Measurements from ENCODE around the gene NFAM1. TPM values are rescaled to one million over a fixed set of nuclear protein-coding genes. Genes with fewer than 3 reads are reported as not detected.

The NFAM1 gene
- total RNA-seq (0.16 and 0.53 TPM in 2 replicates), polyA plus RNA-seq (0.15 and 1.0 TPM in 2 replicates)

- no peaks in the 10 kb centered on the region for H3K9me2 ChIP-seq (replicated peaks; ENCODE audit: insufficient read depth)
- TF ChIP-seq EZH2phosphoT487 (IDR thresholded peaks at IDR 0.05; ENCODE audit: low read depth, severe bottlenecking, unreplicated experiment) (no peak), EZH2 (IDR thresholded peaks at IDR 0.05; ENCODE audit: borderline replicate concordance) (no peak), CTCF (IDR thresholded peaks at IDR 0.05; ENCODE audit: poor library complexity) (no peak)
- H3K36me3 ChIP-seq (replicated peaks; ENCODE audit: insufficient read depth, low read depth), result no peaks in the 10 kb centered on the region
- peaks cover 32% of the 10 kb centered on the region for H3K4me1 ChIP-seq (ENCODE audit: insufficient read depth)
- no peak for DNase-seq (ENCODE audit: low spot score)
- H4K20me1 ChIP-seq (ENCODE audit: insufficient read depth, poor library complexity, severe bottlenecking), result no peaks in the 10 kb centered on the region
- H2AFZ ChIP-seq, result no peak within 1 kb of the TSS
- H3K9me3 ChIP-seq (ENCODE audit: low read depth), result no peaks in the 10 kb centered on the region
- H3K27ac ChIP-seq, result no peak within 1 kb of the TSS
- WGBS (ENCODE audit: low lambda C conversion rate, missing lambda C conversion rate), result 58% methylated on average over 24 of the region's 24 CpGs
- H3K27me3 ChIP-seq, result no peaks in the 10 kb centered on the region
- no peak within 1 kb of the TSS for H3K4me3 ChIP-seq
- H3K79me2 ChIP-seq, result no peaks in the 10 kb centered on the region
- peak within 1 kb of the TSS; percentile 33 for H3K4me2 ChIP-seq
These were observed at the start of gene NFAM1 for GRCh38 chr22:42432020-42432596. Gene NFAM1 (minus strand): TSS chr22:42432403. CDS start chr22:42432357, 46 bp downstream.

GRCh38 chr22:42475122-42475521, 42.9 kb upstream of the NFAM1 start:
- H4K20me1 ChIP-seq (ENCODE audit: insufficient read depth, poor library complexity, severe bottlenecking), result no peaks in the 10 kb centered on the region
- H3K4me1 ChIP-seq (ENCODE audit: insufficient read depth), result no peaks in the 10 kb centered on the region
- H3K79me2 ChIP-seq, result no peaks in the 10 kb centered on the region
- 91% methylated on average over 2 of the region's 2 CpGs for WGBS (ENCODE audit: low lambda C conversion rate, missing lambda C conversion rate)
- no peaks in the 10 kb centered on the region for H3K9me2 ChIP-seq (replicated peaks; ENCODE audit: insufficient read depth)
- no peak for DNase-seq (ENCODE audit: low spot score)
- H3K36me3 ChIP-seq (replicated peaks; ENCODE audit: insufficient read depth, low read depth), result no peaks in the 10 kb centered on the region
- no peak overlapping the region for H3K4me2 ChIP-seq
- no peak overlapping the region for H2AFZ ChIP-seq
- no peak overlapping the region for H3K4me3 ChIP-seq
- no peak overlapping the region for H3K27ac ChIP-seq
- H3K9me3 ChIP-seq (ENCODE audit: low read depth), result no peaks in the 10 kb centered on the region
- no peak for TF ChIP-seq EZH2phosphoT487 (IDR thresholded peaks at IDR 0.05; ENCODE audit: low read depth, severe bottlenecking, unreplicated experiment)
- no peak for TF ChIP-seq EZH2 (IDR thresholded peaks at IDR 0.05; ENCODE audit: borderline replicate concordance)
- TF ChIP-seq CTCF (IDR thresholded peaks at IDR 0.05; ENCODE audit: poor library complexity), result no peak
- no peaks in the 10 kb centered on the region for H3K27me3 ChIP-seq

GRCh38 chr22:42473484-42474193, 41.4 kb upstream of the NFAM1 start:
- 77% methylated on average over 5 of the region's 5 CpGs for WGBS (ENCODE audit: low lambda C conversion rate, missing lambda C conversion rate)
- Histone ChIP-seq H3K36me3 (replicated peaks; ENCODE audit: insufficient read depth, low read depth) (no peaks in the 10 kb centered on the region), H3K4me2 (no peak overlapping the region), H3K4me1 (ENCODE audit: insufficient read depth) (no peaks in the 10 kb centered on the region), H3K27ac (no peak overlapping the region), H2AFZ (no peak overlapping the region), H3K9me2 (replicated peaks; ENCODE audit: insufficient read depth) (no peaks in the 10 kb centered on the region), H3K27me3 (no peaks in the 10 kb centered on the region), H3K4me3 (no peak overlapping the region), H3K9me3 (ENCODE audit: low read depth) (no peaks in the 10 kb centered on the region), H4K20me1 (ENCODE audit: insufficient read depth, poor library complexity, severe bottlenecking) (no peaks in the 10 kb centered on the region), H3K79me2 (no peaks in the 10 kb centered on the region)
- peak; percentile 77 for DNase-seq (ENCODE audit: low spot score)
- TF ChIP-seq CTCF (IDR thresholded peaks at IDR 0.05; ENCODE audit: poor library complexity), result peak; percentile 65
- TF ChIP-seq EZH2 (IDR thresholded peaks at IDR 0.05; ENCODE audit: borderline replicate concordance), result no peak
